HCT116 (cell line): Measurements from ENCODE around the gene CCDC74B. TPM values are rescaled to one million over a fixed set of nuclear protein-coding genes. Genes with fewer than 3 reads are reported as not detected.

Source experiments
- ATAC-seq: fragments of 200-7000 bp; cut with Tn5 transposase; 2 replicates; pipeline ENCODE4 v1.9.1; 2020; ENCODE audit warnings: mild to moderate bottlenecking, moderate library complexity
- BruUV-seq: library from RNA; stranded (reverse); fragments of 400-500 nt; replicated peaks from 2 replicates; lab custom pipeline; 2021; lab: Mats Ljungman, UMichigan
- CTCF ChIA-PET: fragments of 300-600 bp; sonication (Branson Sonifier 250); formaldehyde crosslinking; loops from one replicate; lab custom pipeline; 2021; ENCODE audit warnings: antibody characterized with exemption; lab: Charles Lee
- POLR2A ChIA-PET: fragments of 300-600, 350-600 bp; sonication (Branson Sonifier 250); formaldehyde crosslinking; loops from one replicate; lab custom pipeline; 2021; ENCODE audit warnings: antibody characterized with exemption; lab: Charles Lee
- RAD21 ChIA-PET, 2 experiments: fragments of 300-600 bp; sonication (Branson Sonifier 250); formaldehyde crosslinking; loops; one replicate each; lab custom pipeline; 2023; ENCODE audit warnings: low total read pairs in 2 of 2; ENCODE audit not compliant: uncharacterized antibody in 2 of 2, unreplicated experiment in 2 of 2, low non-redundant PET in 1 of 2; lab: Charles Lee
- DNase-seq: peaks from one replicate; pipeline ENCODE4 v3.0.0-alpha.2; 2010; ENCODE audit warnings: low read depth, low spot score
- H2AFZ ChIP-seq: fragments of 200-600 bp; shearing (Covaris generic), sonication (generic); 2 replicates; pipeline ENCODE4 v1.6.1; 2017; ENCODE audit warnings: low read depth, mixed run types, mixed read lengths, antibody characterized with exemption, low read length; ENCODE audit not compliant: poor library complexity, severe bottlenecking
- H3K27ac ChIP-seq: 2 replicates; pipeline ENCODE4 v1.5.1; 2012; ENCODE audit warnings: low read depth, low read length
- H3K27me3 ChIP-seq: fragments of 200-600 bp; sonication (generic); 2 replicates; pipeline ENCODE4 v1.6.1; 2016; ENCODE audit warnings: mixed run types, low read length, mixed read lengths; ENCODE audit not compliant: insufficient read depth
- H3K36me3 ChIP-seq, 2 experiments: fragments of 200-500 bp in 1 of 2; fragments of 200-600 bp in 1 of 2; sonication (Bioruptor generic) in 1 of 2; sonication (generic) in 1 of 2; 2 replicates each; pipeline versions ENCODE4 v1.5.1 to v1.6.1; 2014 to 2016; ENCODE audit warnings: low read length in 2 of 2, inconsistent platforms in 1 of 2, mixed read lengths in 1 of 2, mixed run types in 1 of 2; ENCODE audit not compliant: insufficient read depth in 2 of 2, control insufficient read depth in 1 of 2
- H3K4me1 ChIP-seq, 2 experiments: fragments of 200-600 bp in 1 of 2; sonication (generic) in 1 of 2; 2 replicates each; pipeline versions ENCODE4 v1.5.1 to v1.6.1; 2012 to 2017; ENCODE audit warnings: low read length in 2 of 2, inconsistent platforms in 1 of 2, mild to moderate bottlenecking in 1 of 2, mixed read lengths in 1 of 2, mixed run types in 1 of 2, moderate library complexity in 1 of 2; ENCODE audit not compliant: insufficient read depth in 2 of 2, control insufficient read depth in 1 of 2
- H3K4me2 ChIP-seq: fragments of 200-600 bp; sonication (generic); 2 replicates; pipeline ENCODE4 v1.6.1; 2017; ENCODE audit warnings: mixed run types, low read length, mixed read lengths
- H3K4me3 ChIP-seq, 2 experiments: fragments of 200-600 bp in 1 of 2; sonication (generic) in 1 of 2; replicated peaks in 1 of 2; 2 replicates each; pipeline ENCODE4 v1.5.1; 2011 to 2016; ENCODE audit warnings: low read length in 2 of 2, control low read depth in 1 of 2, low read depth in 1 of 2, mild to moderate bottlenecking in 1 of 2, mixed read lengths in 1 of 2, mixed run types in 1 of 2
- H3K79me2 ChIP-seq: fragments of 200-600 bp; sonication (generic); 2 replicates; pipeline ENCODE4 v1.6.1; 2017; ENCODE audit warnings: mild to moderate bottlenecking, mixed run types, low read length, moderate library complexity, mixed read lengths; ENCODE audit not compliant: insufficient read depth
- H3K9ac ChIP-seq: fragments of 200-600 bp; sonication (generic); 2 replicates; pipeline ENCODE4 v1.6.1; 2016; ENCODE audit warnings: low read length, mixed read lengths
- H3K9me2 ChIP-seq: fragments of 200-600 bp; sonication (generic), shearing (Covaris generic); 2 replicates; pipeline ENCODE4 v1.6.1; 2017; ENCODE audit warnings: mixed run types, mild to moderate bottlenecking, moderate library complexity; ENCODE audit not compliant: insufficient read depth
- H3K9me3 ChIP-seq, 2 experiments: fragments of 200-500 bp in 1 of 2; fragments of 200-600 bp in 1 of 2; sonication (Bioruptor generic) in 1 of 2; sonication (generic) in 1 of 2; 2 replicates each; pipeline ENCODE4 v1.6.1; 2014 to 2017; ENCODE audit warnings: low read length in 2 of 2, mixed read lengths in 2 of 2, inconsistent platforms in 1 of 2, low read depth in 1 of 2, mild to moderate bottlenecking in 1 of 2, mixed run types in 1 of 2, moderate library complexity in 1 of 2; ENCODE audit not compliant: control insufficient read depth in 1 of 2, insufficient read depth in 1 of 2
- H4K20me1 ChIP-seq: fragments of 200-600 bp; sonication (generic), shearing (Covaris generic); 2 replicates; pipeline ENCODE4 v1.6.1; 2017; ENCODE audit warnings: mixed run types, mild to moderate bottlenecking, moderate library complexity; ENCODE audit not compliant: insufficient read depth
- CBX3 ChIP-seq: IDR thresholded peaks from 2 replicates; pipeline ENCODE4 v1.6.1; 2012; ENCODE audit warnings: low read depth
- CTCF ChIP-seq, 3 experiments: fragments of 200-600 bp in 1 of 3; sonication (generic) in 1 of 3; IDR thresholded peaks in 2 of 3; conservative IDR thresholded peaks in 1 of 3; 2 replicates each; pipeline ENCODE4 v1.5.1; 2012 to 2017; ENCODE audit warnings: low read depth in 2 of 3, low read length in 2 of 3, antibody characterized with exemption in 1 of 3, borderline replicate concordance in 1 of 3, control low read depth in 1 of 3, mild to moderate bottlenecking in 1 of 3, mixed read lengths in 1 of 3, mixed run types in 1 of 3, moderate library complexity in 1 of 3; ENCODE audit not compliant: insufficient read depth in 1 of 3
- EGR1 ChIP-seq: IDR thresholded peaks from 2 replicates; pipeline ENCODE4 v1.6.1; 2012; ENCODE audit warnings: low read depth
- ELF1 ChIP-seq: IDR thresholded peaks from 2 replicates; pipeline ENCODE4 v1.6.1; 2012; ENCODE audit warnings: low read depth, borderline replicate concordance
- EZH2 ChIP-seq: fragments of 200-600 bp; sonication (generic); IDR thresholded peaks from 2 replicates; pipeline ENCODE4 v1.6.1; 2017; ENCODE audit warnings: antibody characterized with exemption, mixed run types
- EZH2phosphoT487 ChIP-seq: fragments of 200-600 bp; IDR thresholded peaks from 2 replicates; pipeline ENCODE4 v1.6.1; 2018; ENCODE audit warnings: antibody characterized with exemption, borderline replicate concordance
- POLR2A ChIP-seq: IDR thresholded peaks from 2 replicates; pipeline ENCODE4 v1.7.0; 2011; ENCODE audit warnings: borderline replicate concordance; ENCODE audit not compliant: insufficient read depth, insufficient read length; ENCODE audit errors: extremely low read depth
- POLR2AphosphoS5 ChIP-seq: IDR thresholded peaks from 2 replicates; pipeline ENCODE4 v1.6.1; 2011; ENCODE audit warnings: mild to moderate bottlenecking, low read depth, low read length, moderate library complexity
- RAD21 ChIP-seq: IDR thresholded peaks from 2 replicates; pipeline ENCODE4 v1.6.1; 2012; ENCODE audit warnings: low read depth, mild to moderate bottlenecking
- REST ChIP-seq: IDR thresholded peaks from 2 replicates; pipeline ENCODE4 v1.6.1; 2012; ENCODE audit warnings: low read depth
- SIN3A ChIP-seq: IDR thresholded peaks from 2 replicates; pipeline ENCODE4 v1.6.1; 2012; ENCODE audit warnings: low read depth
- SP1 ChIP-seq: IDR thresholded peaks from 2 replicates; pipeline ENCODE4 v1.6.1; 2012; ENCODE audit warnings: low read depth
- TCF7L2 ChIP-seq: IDR thresholded peaks from 2 replicates; pipeline ENCODE4 v1.7.0; 2011; ENCODE audit warnings: borderline replicate concordance, inconsistent platforms; ENCODE audit not compliant: insufficient read depth, insufficient read length; ENCODE audit errors: extremely low read depth
- YY1 ChIP-seq: IDR thresholded peaks from 2 replicates; pipeline ENCODE4 v1.6.1; 2011; ENCODE audit warnings: low read length, low read depth, moderate library complexity, mild to moderate bottlenecking; ENCODE audit not compliant: insufficient replicate concordance; ENCODE audit errors: extremely low read depth
- ZFX ChIP-seq: fragments of 450-650 bp; IDR thresholded peaks from 2 replicates; pipeline ENCODE4 v1.6.1; 2017
- ZNF274 ChIP-seq: fragments of 200-500 bp; sonication (Bioruptor generic); IDR thresholded peaks from 2 replicates; pipeline ENCODE4 v1.6.1; 2014; ENCODE audit warnings: mild to moderate bottlenecking, low read depth, low read length, inconsistent platforms
- intact Hi-C: fragments of 100-400 bp; cut with micrococcal nuclease; formaldehyde crosslinking; loops from 2 replicates; pipeline ENCODE4 v1.10.0; 2022
- total RNA-seq: library from RNA; stranded (reverse); gene quantifications from one replicate; pipeline ENCODE4 v1.2.1, GENCODE V29; 2021; ENCODE audit not compliant: unreplicated experiment
- TF ChIP-seq, protein P1 (sequence below): IDR thresholded peaks from 2 replicates; pipeline ENCODE4 v1.6.1; 2011; ENCODE audit warnings: mild to moderate bottlenecking, low read length, moderate library complexity; ENCODE audit not compliant: insufficient replicate concordance; ENCODE audit errors: extremely low read depth
- TF ChIP-seq, protein P2 (sequence below): IDR thresholded peaks from 2 replicates; pipeline ENCODE4 v1.6.1; 2012

Gene CCDC74B
- total RNA-seq, 1 experiment from 2014 or later = 3.2 TPM

- no TSS peak for BruUV-seq
- H3K79me2 ChIP-seq = peaks cover 31% of the 10 kb centered on the region
Observed at GRCh38 chr2:130185436-130185835, 40.5 kb upstream of the CCDC74B start.

More at GRCh38 chr2:130185436-130185835, 40.5 kb upstream of the CCDC74B start:
- no peak overlapping the region for H3K4me2 ChIP-seq
- H3K27me3 ChIP-seq = no peaks in the 10 kb centered on the region
- peaks cover 4 to 6% of the 10 kb centered on the region in 2 experiments; a peak in 2 of 4 replicates for H3K36me3 ChIP-seq
- intact Hi-C loops = no loop called here
- H3K9ac ChIP-seq = no peak overlapping the region
- H3K4me1 ChIP-seq = peaks cover 0 to 15% of the 10 kb centered on the region in 2 experiments; a peak in 1 of 4 replicates
- no peak for ATAC-seq
- H3K27ac ChIP-seq = no peak overlapping the region
- H2AFZ ChIP-seq = no peak overlapping the region
- ChIA-PET CTCF (interaction anchor here (0.8 kb wide), 1 partner anchor 1304 kb away, joined by 7 read pairs; no protein-coding TSS in a partner anchor), POLR2A (interaction anchor here (1.1 kb wide), 1 partner anchor 1304 kb away, joined by 11 read pairs; no protein-coding TSS in a partner anchor), RAD21 (interaction anchor here in 1 of 2 experiments (0.6 kb wide), 1 partner anchor 1303 kb away, joined by 5 read pairs; no protein-coding TSS in a partner anchor)
- no peak for TF ChIP-seq ZNF274
- TF ChIP-seq EGR1 = no peak
- TF ChIP-seq CTCF (IDR thresholded peaks at IDR 0.05 in 2 of 3, conservative IDR thresholded peaks at IDR 0.05 in 1 of 3; ENCODE audit: borderline replicate concordance in 1 of 3, insufficient read depth in 1 of 3, low read depth in 2 of 3, low read length in 2 of 3) = no peak
- TF ChIP-seq, protein P1, sequence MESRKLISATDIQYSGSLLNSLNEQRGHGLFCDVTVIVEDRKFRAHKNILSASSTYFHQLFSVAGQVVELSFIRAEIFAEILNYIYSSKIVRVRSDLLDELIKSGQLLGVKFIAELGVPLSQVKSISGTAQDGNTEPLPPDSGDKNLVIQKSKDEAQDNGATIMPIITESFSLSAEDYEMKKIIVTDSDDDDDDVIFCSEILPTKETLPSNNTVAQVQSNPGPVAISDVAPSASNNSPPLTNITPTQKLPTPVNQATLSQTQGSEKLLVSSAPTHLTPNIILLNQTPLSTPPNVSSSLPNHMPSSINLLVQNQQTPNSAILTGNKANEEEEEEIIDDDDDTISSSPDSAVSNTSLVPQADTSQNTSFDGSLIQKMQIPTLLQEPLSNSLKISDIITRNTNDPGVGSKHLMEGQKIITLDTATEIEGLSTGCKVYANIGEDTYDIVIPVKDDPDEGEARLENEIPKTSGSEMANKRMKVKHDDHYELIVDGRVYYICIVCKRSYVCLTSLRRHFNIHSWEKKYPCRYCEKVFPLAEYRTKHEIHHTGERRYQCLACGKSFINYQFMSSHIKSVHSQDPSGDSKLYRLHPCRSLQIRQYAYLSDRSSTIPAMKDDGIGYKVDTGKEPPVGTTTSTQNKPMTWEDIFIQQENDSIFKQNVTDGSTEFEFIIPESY = no peak
- TF ChIP-seq, protein P2, sequence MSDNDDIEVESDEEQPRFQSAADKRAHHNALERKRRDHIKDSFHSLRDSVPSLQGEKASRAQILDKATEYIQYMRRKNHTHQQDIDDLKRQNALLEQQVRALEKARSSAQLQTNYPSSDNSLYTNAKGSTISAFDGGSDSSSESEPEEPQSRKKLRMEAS = no peak
- TF ChIP-seq YY1 = no peak
- no peak for TF ChIP-seq RAD21
- TF ChIP-seq REST = no peak
- no peak for TF ChIP-seq CBX3
- no peak for TF ChIP-seq EZH2phosphoT487
- TF ChIP-seq POLR2A = no peak
- no peak for TF ChIP-seq EZH2
- no peak for TF ChIP-seq TCF7L2
- no peak for TF ChIP-seq SIN3A
- no peak for TF ChIP-seq ZFX
- no peak for TF ChIP-seq SP1
- no peak for TF ChIP-seq POLR2AphosphoS5
- no peak for TF ChIP-seq ELF1
- no peak overlapping the region for H3K4me3 ChIP-seq
- DNase-seq = no peak
- no peaks in the 10 kb centered on the region for H3K9me3 ChIP-seq
- no peaks in the 10 kb centered on the region for H4K20me1 ChIP-seq
- H3K9me2 ChIP-seq = no peaks in the 10 kb centered on the region
